Nephron progenitor cell (in vitro differentiated cells): ENCODE results near the gene ACOX3.
A peak's percentile ranks its signal among the peaks of the same experiment; 100 is the strongest.
"Not testable (repeated sequence)": the region's sequence is repeated elsewhere in the genome, so short reads cannot be mapped to it uniquely, and the experiment has no call there.

Experiments
- DNase-seq: peaks from one replicate; pipeline ENCODE4 v3.0.0; 2021
- H3K27ac Mint-ChIP-seq: 2 replicates; pipeline ENCODE4 v1.8.0; 2021; ENCODE audit warnings: mild to moderate bottlenecking, moderate library complexity, mixed read lengths
- H3K27me3 Mint-ChIP-seq: 2 replicates; pipeline ENCODE4 v1.8.0; 2021; ENCODE audit warnings: mild to moderate bottlenecking, low read depth, mixed read lengths; ENCODE audit not compliant: poor library complexity
- H3K36me3 Mint-ChIP-seq: 2 replicates; pipeline ENCODE4 v1.8.0; 2021; ENCODE audit warnings: low read depth, mixed read lengths
- H3K4me1 Mint-ChIP-seq: 2 replicates; pipeline ENCODE4 v1.8.0; 2021; ENCODE audit warnings: mixed read lengths
- H3K4me3 Mint-ChIP-seq: 2 replicates; pipeline ENCODE4 v1.8.0; 2021; ENCODE audit warnings: mild to moderate bottlenecking, moderate library complexity, mixed read lengths
- H3K9me3 Mint-ChIP-seq: 2 replicates; pipeline ENCODE4 v1.8.0; 2021; ENCODE audit warnings: mild to moderate bottlenecking, moderate library complexity, mixed read lengths
- TF ChIP-seq, protein P1 (sequence below): fragments of 200-600 bp; sonication (generic); IDR thresholded peaks from 2 replicates; pipeline ENCODE4 v1.5.0; 2021; ENCODE audit warnings: antibody characterized with exemption

Gene ACOX3

DNA sequence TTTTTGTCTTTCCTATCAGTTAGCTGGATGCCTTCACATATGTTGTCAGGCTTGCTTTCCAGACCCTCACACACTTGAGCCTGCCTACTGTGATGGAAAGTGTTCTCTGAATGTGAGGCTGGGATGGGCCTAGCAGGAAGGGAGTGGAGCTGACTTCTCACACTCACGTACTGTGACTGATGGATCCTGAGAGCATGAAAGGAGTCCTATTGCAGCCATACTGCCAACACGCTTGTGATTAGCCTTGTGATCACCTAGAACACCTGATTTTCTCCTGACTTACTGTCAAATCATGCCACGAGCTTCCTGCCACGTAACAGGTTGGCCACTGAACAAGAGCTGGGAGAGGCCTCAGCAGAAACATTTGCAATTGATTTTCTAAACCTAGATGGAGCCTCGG, 49.9 kb downstream of the ACOX3 start:
- Mint-ChIP-seq H3K4me3 (no peak overlapping the region), H3K27ac (no peak overlapping the region), H3K27me3 (no peaks in the 10 kb centered on the region), H3K36me3 (peaks cover 33% of the 10 kb centered on the region), H3K9me3 (no peaks in the 10 kb centered on the region), H3K4me1 (peaks cover 38% of the 10 kb centered on the region)
- TF ChIP-seq, protein P1, sequence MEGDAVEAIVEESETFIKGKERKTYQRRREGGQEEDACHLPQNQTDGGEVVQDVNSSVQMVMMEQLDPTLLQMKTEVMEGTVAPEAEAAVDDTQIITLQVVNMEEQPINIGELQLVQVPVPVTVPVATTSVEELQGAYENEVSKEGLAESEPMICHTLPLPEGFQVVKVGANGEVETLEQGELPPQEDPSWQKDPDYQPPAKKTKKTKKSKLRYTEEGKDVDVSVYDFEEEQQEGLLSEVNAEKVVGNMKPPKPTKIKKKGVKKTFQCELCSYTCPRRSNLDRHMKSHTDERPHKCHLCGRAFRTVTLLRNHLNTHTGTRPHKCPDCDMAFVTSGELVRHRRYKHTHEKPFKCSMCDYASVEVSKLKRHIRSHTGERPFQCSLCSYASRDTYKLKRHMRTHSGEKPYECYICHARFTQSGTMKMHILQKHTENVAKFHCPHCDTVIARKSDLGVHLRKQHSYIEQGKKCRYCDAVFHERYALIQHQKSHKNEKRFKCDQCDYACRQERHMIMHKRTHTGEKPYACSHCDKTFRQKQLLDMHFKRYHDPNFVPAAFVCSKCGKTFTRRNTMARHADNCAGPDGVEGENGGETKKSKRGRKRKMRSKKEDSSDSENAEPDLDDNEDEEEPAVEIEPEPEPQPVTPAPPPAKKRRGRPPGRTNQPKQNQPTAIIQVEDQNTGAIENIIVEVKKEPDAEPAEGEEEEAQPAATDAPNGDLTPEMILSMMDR, result no peak
- no peak for DNase-seq

DNA sequence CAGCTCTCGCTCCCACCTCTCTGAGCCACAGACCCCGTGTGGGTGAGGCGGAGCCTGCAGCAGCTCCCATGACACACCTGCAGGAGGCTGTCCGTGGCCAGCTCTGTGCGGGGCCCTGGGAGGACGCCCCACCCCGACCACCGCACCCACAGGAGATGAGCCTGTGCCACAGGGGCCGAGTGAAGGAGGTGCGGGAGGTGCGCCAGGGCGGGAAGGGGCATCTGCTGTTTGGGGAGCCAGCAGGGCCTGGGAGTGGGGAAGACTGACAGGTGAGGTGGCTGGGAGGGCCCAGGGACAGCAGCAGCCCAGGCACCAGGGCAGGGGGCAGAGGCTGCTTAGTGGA, 52.0 kb downstream of the ACOX3 start:
- Mint-ChIP-seq H3K27me3 (peaks cover 2% of the 10 kb centered on the region), H3K9me3 (no peaks in the 10 kb centered on the region), H3K4me1 (peaks cover 42% of the 10 kb centered on the region), H3K36me3 (peaks cover 35% of the 10 kb centered on the region), H3K27ac (no peak overlapping the region), H3K4me3 (no peak overlapping the region)
- no peak for DNase-seq
- TF ChIP-seq, protein P1, result no peak

DNA sequence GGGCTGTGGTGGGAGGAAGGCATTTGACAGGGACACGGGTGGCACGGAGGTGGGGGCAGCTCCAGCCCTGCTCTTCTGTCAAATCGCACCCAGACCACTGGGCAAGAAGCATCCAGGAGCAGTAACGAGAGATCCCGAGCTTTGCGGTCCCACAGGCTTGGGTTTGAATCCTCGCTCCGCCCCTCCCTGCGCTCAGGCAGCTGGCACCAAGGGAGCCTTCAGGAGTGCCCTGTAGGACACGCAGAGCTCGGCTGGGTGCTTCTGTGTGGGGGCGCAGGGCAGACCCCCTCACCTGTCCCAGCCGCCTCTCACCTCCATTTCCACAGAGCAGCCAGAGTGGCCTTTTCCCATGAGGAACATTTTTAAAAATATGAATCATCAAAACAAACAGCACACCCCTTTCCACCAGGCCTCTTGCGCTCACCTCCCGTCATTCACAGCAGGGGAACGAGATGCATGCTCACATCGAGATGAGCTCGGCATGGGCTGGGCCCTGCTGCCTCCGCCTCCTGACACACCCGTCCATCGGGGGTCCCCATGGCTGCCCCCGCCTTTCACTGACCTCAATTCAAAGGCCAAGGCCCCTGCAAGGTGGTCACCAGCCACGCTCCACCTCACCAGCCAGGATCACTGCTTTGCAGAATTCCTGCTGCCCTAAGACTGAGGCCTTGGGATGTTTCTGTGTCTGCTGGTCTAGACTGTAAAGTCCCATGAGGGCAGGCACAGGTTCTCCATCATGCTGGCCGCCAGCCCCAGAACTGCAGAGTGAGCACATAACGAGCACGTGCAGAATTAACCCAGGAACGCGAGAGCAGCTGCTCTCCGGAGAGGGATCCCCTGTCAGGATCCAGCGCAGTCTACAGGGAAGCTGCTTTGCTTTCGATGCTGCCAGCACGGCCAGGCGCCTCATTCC, 52.7 kb downstream of the ACOX3 start:
- peaks cover 41% of the 10 kb centered on the region for H3K4me1 Mint-ChIP-seq
- peaks cover 31% of the 10 kb centered on the region for H3K36me3 Mint-ChIP-seq
- H3K27ac Mint-ChIP-seq, result no peak overlapping the region
- H3K27me3 Mint-ChIP-seq, result peaks cover 2% of the 10 kb centered on the region
- DNase-seq, result no peak
- H3K9me3 Mint-ChIP-seq, result no peaks in the 10 kb centered on the region
- H3K4me3 Mint-ChIP-seq, result no peak overlapping the region
- TF ChIP-seq, protein P1, result no peak

DNA sequence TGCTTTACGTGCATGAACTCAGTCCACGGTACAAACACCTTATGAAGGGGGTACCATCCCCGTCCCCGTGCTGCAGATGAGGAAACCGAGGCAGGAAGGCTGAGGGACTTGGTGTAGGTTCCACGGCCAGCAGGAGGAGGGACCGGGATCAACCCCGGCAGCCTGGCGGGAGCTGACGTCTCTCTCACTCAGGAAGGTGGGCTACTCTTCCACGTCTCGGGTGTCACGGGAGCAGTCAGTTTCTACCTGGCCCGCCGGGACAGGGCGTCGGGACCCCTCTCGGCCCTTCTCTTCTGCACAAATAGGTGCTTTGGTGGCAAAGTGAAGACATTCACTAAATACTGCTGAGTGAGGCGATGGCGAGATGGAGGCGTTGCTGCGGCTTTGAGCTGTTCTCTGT, 53.3 kb downstream of the ACOX3 start:
- no peak overlapping the region for H3K4me3 Mint-ChIP-seq
- H3K9me3 Mint-ChIP-seq, result no peaks in the 10 kb centered on the region
- no peak overlapping the region for H3K27ac Mint-ChIP-seq
- H3K36me3 Mint-ChIP-seq, result peaks cover 24% of the 10 kb centered on the region
- H3K4me1 Mint-ChIP-seq, result peaks cover 35% of the 10 kb centered on the region
- TF ChIP-seq, protein P1, result no peak
- no peak for DNase-seq
- peaks cover 2% of the 10 kb centered on the region for H3K27me3 Mint-ChIP-seq

DNA sequence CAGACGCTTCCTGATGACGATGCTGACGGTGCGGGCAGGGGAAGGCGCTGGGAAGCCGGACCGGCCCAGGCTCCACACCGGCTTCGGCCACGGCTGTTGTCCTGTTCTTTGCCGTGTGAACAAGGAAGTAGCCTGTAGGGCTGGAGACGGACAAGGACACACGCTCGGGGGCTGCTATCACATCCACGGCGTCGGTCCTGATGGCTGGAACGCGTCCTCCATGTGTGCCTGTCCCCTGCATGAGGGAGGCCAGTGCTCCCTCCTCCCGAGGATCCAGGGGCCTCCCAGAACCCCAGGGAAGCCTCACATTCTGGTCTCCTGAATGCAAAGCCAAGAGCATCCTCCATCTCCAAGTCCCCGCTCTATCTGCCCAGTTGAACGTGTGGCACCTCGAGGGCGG, 53.8 kb downstream of the ACOX3 start:
- Mint-ChIP-seq H3K9me3 (no peaks in the 10 kb centered on the region), H3K27me3 (peaks cover 2% of the 10 kb centered on the region), H3K27ac (no peak overlapping the region), H3K36me3 (peaks cover 21% of the 10 kb centered on the region), H3K4me1 (peaks cover 34% of the 10 kb centered on the region), H3K4me3 (no peak overlapping the region)
- TF ChIP-seq, protein P1, result no peak
- DNase-seq, result no peak

DNA sequence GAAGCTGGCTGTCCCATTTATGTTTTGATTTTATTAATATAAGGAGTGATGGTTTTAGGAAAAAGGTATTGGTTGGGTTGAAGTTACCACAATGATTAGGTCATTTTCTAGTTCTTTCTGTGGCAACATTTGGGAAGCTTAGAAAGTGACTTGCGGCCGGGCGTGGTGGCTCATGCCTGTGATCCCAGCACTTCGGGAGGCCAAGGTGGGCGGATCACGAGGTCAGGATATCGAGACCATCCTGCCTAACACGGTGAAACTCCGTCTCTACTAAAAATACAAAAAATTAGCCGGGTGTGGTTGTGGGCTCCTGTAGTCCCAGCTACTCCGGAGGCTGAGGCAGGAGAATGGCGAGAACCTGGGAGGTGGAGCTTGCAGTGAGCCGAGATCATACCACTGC, 54.4 kb downstream of the ACOX3 start:
- Mint-ChIP-seq H3K36me3 (peaks cover 19% of the 10 kb centered on the region), H3K27ac (peak overlapping the region; percentile 34), H3K4me1 (peaks cover 38% of the 10 kb centered on the region)
- not testable (repeated sequence) for H3K4me3 Mint-ChIP-seq, H3K27me3 Mint-ChIP-seq, H3K9me3 Mint-ChIP-seq, DNase-seq
